A673 (cell line): ENCODE results near the gene FHIT. TPM values are rescaled to one million over a fixed set of nuclear protein-coding genes. Genes with fewer than 3 reads are reported as not detected.
"Not testable (repeated sequence)": the region's sequence is repeated elsewhere in the genome, so short reads cannot be mapped to it uniquely, and the experiment has no call there.

Experiments used
- BruUV-seq: library from RNA; stranded (reverse); fragments of 400-500 nt; replicated peaks from 2 replicates; lab custom pipeline; 2021; lab: Mats Ljungman, UMichigan
- CTCF ChIA-PET: fragments of 300-600 bp; sonication (Branson Sonifier 250); formaldehyde crosslinking; loops from one replicate; lab custom pipeline; 2022; ENCODE audit warnings: antibody characterized with exemption; lab: Charles Lee
- POLR2A ChIA-PET: fragments of 300-600 bp; sonication (Branson Sonifier 250); formaldehyde crosslinking; loops from one replicate; lab custom pipeline; 2022; ENCODE audit warnings: antibody characterized with exemption; ENCODE audit not compliant: low non-redundant PET; lab: Charles Lee
- DNase-seq: peaks from one replicate; pipeline ENCODE4 v3.0.0-alpha.2; 2015; ENCODE audit warnings: low spot score
- H3K27ac ChIP-seq: fragments of 200-600 bp; sonication (generic); 2 replicates; pipeline ENCODE4 v1.5.1; 2016; ENCODE audit warnings: mixed run types, low read depth, mild to moderate bottlenecking, mixed read lengths, antibody characterized with exemption, low read length; ENCODE audit not compliant: poor library complexity, severe bottlenecking
- H3K27me3 ChIP-seq: fragments of 200-600 bp; sonication (generic); replicated peaks from 2 replicates; pipeline ENCODE4 v1.6.1; 2017; ENCODE audit warnings: mixed run types, low read depth, mild to moderate bottlenecking, mixed read lengths, antibody characterized with exemption, low read length; ENCODE audit not compliant: insufficient read depth, poor library complexity
- H3K36me3 ChIP-seq: fragments of 200-600 bp; sonication (generic); 2 replicates; pipeline ENCODE4 v1.6.1; 2016; ENCODE audit warnings: mixed run types, mild to moderate bottlenecking, mixed read lengths, antibody characterized with exemption, low read length; ENCODE audit not compliant: insufficient read depth, poor library complexity, severe bottlenecking
- H3K4me1 ChIP-seq: fragments of 200-600 bp; sonication (generic); 2 replicates; pipeline ENCODE4 v1.6.1; 2017; ENCODE audit warnings: mixed run types, mild to moderate bottlenecking, mixed read lengths, antibody characterized with exemption, low read length; ENCODE audit not compliant: insufficient read depth, poor library complexity, severe bottlenecking
- H3K4me3 ChIP-seq: fragments of 200-600 bp; sonication (generic); 2 replicates; pipeline ENCODE4 v1.5.1; 2016; ENCODE audit warnings: low read depth, mixed run types, mild to moderate bottlenecking, mixed read lengths, low read length; ENCODE audit not compliant: poor library complexity, severe bottlenecking
- H3K9me3 ChIP-seq: fragments of 200-600 bp; sonication (generic); 2 replicates; pipeline ENCODE4 v1.6.1; 2016; ENCODE audit warnings: mixed run types, low read depth, mild to moderate bottlenecking, mixed read lengths, antibody characterized with exemption, low read length; ENCODE audit not compliant: poor library complexity, severe bottlenecking
- CTCF ChIP-seq: fragments of 300-800, 200-600 bp; sonication (generic); conservative IDR thresholded peaks from 2 replicates; pipeline ENCODE4 v1.5.1; 2017; ENCODE audit warnings: low read depth, mild to moderate bottlenecking, antibody characterized with exemption, low read length, moderate library complexity, mixed read lengths
- EZH2 ChIP-seq: fragments of 200-600 bp; sonication (generic); IDR thresholded peaks from 2 replicates; pipeline ENCODE4 v1.6.1; 2017; ENCODE audit warnings: borderline replicate concordance, low read depth, mild to moderate bottlenecking, mixed read lengths, antibody characterized with exemption, low read length; ENCODE audit not compliant: poor library complexity, severe bottlenecking
- intact Hi-C: fragments of 100-400 bp; cut with micrococcal nuclease; formaldehyde crosslinking; loops from one replicate; pipeline ENCODE4 v1.10.0; 2022; ENCODE audit not compliant: unreplicated experiment
- total RNA-seq: library from RNA; stranded (reverse); gene quantifications from 2 replicates; pipeline ENCODE4 v1.2.3, GENCODE V29; 2021

The FHIT gene
- total RNA-seq, 1 experiment from 2014 or later: not detected

DNA sequence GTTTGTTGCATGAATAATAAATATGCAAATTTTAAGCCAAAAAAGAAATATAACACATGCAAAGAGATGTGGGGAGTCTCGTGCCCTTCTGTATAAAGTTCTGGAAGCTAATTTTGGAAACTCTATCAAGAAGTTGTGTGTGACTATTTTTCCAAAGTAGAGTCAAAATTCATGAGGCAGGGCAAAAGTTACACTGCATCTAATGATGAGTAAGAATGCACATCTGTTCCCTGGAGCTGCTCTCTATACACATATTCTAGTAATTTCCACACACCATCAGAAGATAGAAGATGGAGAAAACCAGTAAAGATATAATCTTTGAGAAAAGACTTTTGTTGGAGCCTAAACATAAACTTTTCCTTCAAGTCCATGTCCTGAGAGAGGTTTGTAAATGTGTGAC, 199.6 kb downstream of the FHIT start:
- Histone ChIP-seq H3K27ac (no peak overlapping the region), H3K4me3 (no peak overlapping the region), H3K9me3 (no peaks in the 10 kb centered on the region), H3K36me3 (no peaks in the 10 kb centered on the region), H3K4me1 (no peaks in the 10 kb centered on the region), H3K27me3 (no peaks in the 10 kb centered on the region)
- CTCF ChIA-PET: no interaction called here
- no TSS peak for BruUV-seq
- intact Hi-C loops: no loop called here
- no peak for TF ChIP-seq EZH2
- TF ChIP-seq CTCF: no peak
- no peak for DNase-seq
- POLR2A ChIA-PET: no interaction called here

- DNase-seq, H3K27ac ChIP-seq, H3K36me3 ChIP-seq, CTCF ChIA-PET, intact Hi-C loops, H3K27me3 ChIP-seq, H3K4me1 ChIP-seq, H3K4me3 ChIP-seq, POLR2A ChIA-PET, BruUV-seq, H3K9me3 ChIP-seq: not testable (repeated sequence)
These were observed 206.1 kb downstream of the FHIT start for GRCh38 chr3:61045169-61045568.

- CTCF ChIA-PET: no interaction called here
- H3K9me3 ChIP-seq: no peaks in the 10 kb centered on the region
- BruUV-seq: no TSS peak
These were observed 208.1 kb downstream of the FHIT start for GRCh38 chr3:61043156-61043555.

More at GRCh38 chr3:61043156-61043555, 208.1 kb downstream of the FHIT start:
- no peak overlapping the region for H3K27ac ChIP-seq
- TF ChIP-seq CTCF: no peak
- TF ChIP-seq EZH2: no peak
- H3K4me3 ChIP-seq: no peak overlapping the region
- intact Hi-C loops: no loop called here
- DNase-seq: no peak
- H3K27me3 ChIP-seq: no peaks in the 10 kb centered on the region
- no peaks in the 10 kb centered on the region for H3K36me3 ChIP-seq
- POLR2A ChIA-PET: no interaction called here
- H3K4me1 ChIP-seq: no peaks in the 10 kb centered on the region
